Liver (tissue), 9 donors: ENCODE measurements around the gene MRC1. TPM values are rescaled to one million over a fixed set of nuclear protein-coding genes. Genes with fewer than 3 reads are reported as not detected.

Experiments used
- DNase-seq: peaks from one replicate; pipeline ENCODE4 v3.0.0-alpha.2; 2017; ENCODE audit warnings: low spot score
- H3K27ac ChIP-seq, 2 donors: one replicate each; pipeline ENCODE4 v1.7.0; 2013; ENCODE audit warnings: inconsistent platforms in 2 of 2, low read length in 2 of 2, control low read depth in 1 of 2, low read depth in 1 of 2, mild to moderate bottlenecking in 1 of 2
- H3K27me3 ChIP-seq, 4 donors: one replicate each; pipeline versions ENCODE4 v1.6.1 to v1.7.0; 2013; ENCODE audit warnings: low read length in 3 of 4, inconsistent platforms in 1 of 4, mild to moderate bottlenecking in 1 of 4, moderate library complexity in 1 of 4; ENCODE audit not compliant: control insufficient read depth in 4 of 4, insufficient read depth in 4 of 4
- H3K36me3 ChIP-seq, 4 donors: one replicate each; pipeline versions ENCODE4 v1.6.1 to v1.7.0; 2013; ENCODE audit warnings: low read length in 3 of 4, mild to moderate bottlenecking in 3 of 4, low read depth in 1 of 4, moderate library complexity in 1 of 4; ENCODE audit not compliant: control insufficient read depth in 4 of 4, insufficient read depth in 3 of 4
- H3K4me1 ChIP-seq, 4 donors: one replicate each; pipeline versions ENCODE4 v1.6.1 to v1.7.0; 2013; ENCODE audit warnings: low read length in 3 of 4, mild to moderate bottlenecking in 3 of 4, moderate library complexity in 1 of 4; ENCODE audit not compliant: control insufficient read depth in 4 of 4, insufficient read depth in 4 of 4
- H3K4me3 ChIP-seq, 3 donors: one replicate each; pipeline versions ENCODE4 v1.6.1 to v1.7.0; 2013; ENCODE audit warnings: low read length in 3 of 3, control low read depth in 1 of 3, low read depth in 1 of 3, mild to moderate bottlenecking in 1 of 3
- H3K9ac ChIP-seq, 2 donors: one replicate each; pipeline ENCODE4 v1.7.0; 2013; ENCODE audit warnings: low read length in 2 of 2, mild to moderate bottlenecking in 2 of 2, moderate library complexity in 2 of 2, control low read depth in 1 of 2, low read depth in 1 of 2
- H3K9me3 ChIP-seq, 4 donors: one replicate each; pipeline versions ENCODE4 v1.6.1 to v1.7.0; 2013; ENCODE audit warnings: low read length in 3 of 4; ENCODE audit not compliant: control insufficient read depth in 4 of 4
- EGR1 ChIP-seq, 2 donors: IDR thresholded peaks; 2 replicates each; pipeline ENCODE4 v1.6.1; 2016 to 2018; ENCODE audit warnings: antibody characterized with exemption in 2 of 2, low read depth in 2 of 2
- FOXA1 ChIP-seq: IDR thresholded peaks from 2 replicates; pipeline ENCODE4 v1.6.1; 2016; ENCODE audit warnings: antibody characterized with exemption
- FOXA2 ChIP-seq: IDR thresholded peaks from 2 replicates; pipeline ENCODE4 v1.6.1; 2016; ENCODE audit warnings: antibody characterized with exemption
- GABPA ChIP-seq, 2 donors: IDR thresholded peaks in 1 of 2; conservative IDR thresholded peaks in 1 of 2; 2 replicates each; pipeline ENCODE4 v1.6.1; 2016; ENCODE audit warnings: antibody characterized with exemption in 2 of 2, mild to moderate bottlenecking in 1 of 2, moderate library complexity in 1 of 2
- HNF4A ChIP-seq, 2 donors: conservative IDR thresholded peaks; 2 replicates each; pipeline ENCODE4 v1.6.1; 2016; ENCODE audit warnings: antibody characterized with exemption in 2 of 2, mild to moderate bottlenecking in 2 of 2
- HNF4G ChIP-seq: IDR thresholded peaks from 2 replicates; pipeline ENCODE4 v1.6.1; 2016; ENCODE audit warnings: antibody characterized with exemption
- JUND ChIP-seq, 2 donors: IDR thresholded peaks; 2 replicates each; pipeline ENCODE4 v1.6.1; 2016; ENCODE audit warnings: antibody characterized with exemption in 2 of 2
- NR2F2 ChIP-seq: IDR thresholded peaks from 2 replicates; pipeline ENCODE4 v1.6.1; 2016; ENCODE audit warnings: antibody characterized with exemption
- RAD21 ChIP-seq, 2 donors: IDR thresholded peaks; 2 replicates each; pipeline ENCODE4 v1.6.1; 2016; ENCODE audit warnings: antibody characterized with exemption in 2 of 2, mild to moderate bottlenecking in 2 of 2
- RXRA ChIP-seq, 2 donors: IDR thresholded peaks; 2 replicates each; pipeline ENCODE4 v1.6.1; 2017 to 2018; ENCODE audit warnings: antibody characterized with exemption in 2 of 2, mild to moderate bottlenecking in 1 of 2
- SP1 ChIP-seq: IDR thresholded peaks from 2 replicates; pipeline ENCODE4 v1.6.1; 2018; ENCODE audit warnings: antibody characterized with exemption, mild to moderate bottlenecking
- TAF1 ChIP-seq: conservative IDR thresholded peaks from 2 replicates; pipeline ENCODE4 v1.6.1; 2016; ENCODE audit warnings: antibody characterized with exemption, mild to moderate bottlenecking
- YY1 ChIP-seq: IDR thresholded peaks from 2 replicates; pipeline ENCODE4 v1.6.1; 2016; ENCODE audit warnings: antibody characterized with exemption, mild to moderate bottlenecking
- WGBS: extraction: QIAGEN DNeasy Blood & Tissue Kit; methylation state at CpG from one replicate; pipeline ENCODE4 v1.1.7; 2013; 5-methylcytosine and 5-hydroxymethylcytosine counted together
- polyA plus RNA-seq, 2 donors: library from polyadenylated mRNA; stranded (reverse) in 1 of 2; unstranded in 1 of 2; fragments of 200-250 nt in 1 of 2; fragments of >200 nt in 1 of 2; fragmentation: Nextera tagmentation in 1 of 2; extraction: Ambion mirVana in 1 of 2; gene quantifications; one replicate each; pipeline versions ENCODE4 v1.2.1 to v1.2.3, GENCODE V29; 2013 to 2015
- total RNA-seq, 2 donors: library from RNA; depleted of rRNA; stranded (reverse); fragments of >200 nt; gene quantifications; one replicate each; pipeline ENCODE4 v1.2.3, GENCODE V29; 2014
- TF ChIP-seq, protein P1 (sequence below): IDR thresholded peaks from 2 replicates; pipeline ENCODE4 v1.6.1; 2016; ENCODE audit warnings: antibody characterized with exemption
- TF ChIP-seq, protein P2 (sequence below): fragments of 150-350 bp; IDR thresholded peaks from 2 replicates; pipeline ENCODE4 v1.5.1; 2017; ENCODE audit warnings: improper control_type of control experiment, low read depth, low read length; ENCODE audit not compliant: missing input control
- TF ChIP-seq, protein P3 (sequence below): IDR thresholded peaks from 2 replicates; pipeline ENCODE4 v1.6.1; 2016; ENCODE audit warnings: antibody characterized with exemption
- TF ChIP-seq, protein P4 (sequence below): IDR thresholded peaks from 2 replicates; pipeline ENCODE4 v1.6.1; 2016; ENCODE audit warnings: antibody characterized with exemption
- TF ChIP-seq, protein P5 (sequence below): IDR thresholded peaks from 2 replicates; pipeline ENCODE4 v1.6.1; 2016; ENCODE audit warnings: antibody characterized with exemption, mild to moderate bottlenecking
- donor health status: healthy.
- donor health status: healthy.
- donor health status: healthy.
- donor health status: healthy.
- donor health status: healthy.

Gene MRC1
- total and polyA plus RNA-seq, 4 donors, result 9.2 to 47.0 (median 34.1) TPM

DNA sequence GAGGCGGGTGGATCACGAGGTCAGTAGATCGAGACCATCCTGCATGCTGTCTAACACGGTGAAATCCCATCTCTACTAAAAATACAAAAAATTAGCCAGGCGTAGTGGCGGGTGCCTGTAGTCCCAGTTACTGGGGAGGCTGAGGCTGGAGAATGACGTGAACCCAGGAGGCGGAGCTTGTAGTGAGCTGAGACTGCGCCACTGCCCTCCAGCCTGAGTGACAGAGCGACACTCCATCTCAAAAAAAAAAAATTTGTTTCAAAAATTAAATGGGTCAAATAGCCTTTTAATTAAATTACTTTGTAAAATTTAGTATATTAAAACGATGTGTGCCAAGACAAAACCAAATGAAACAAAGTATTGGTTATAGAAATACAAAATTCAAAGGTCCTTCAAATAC, 6.8 kb upstream of the MRC1 start:
- H3K9ac ChIP-seq, result no peak overlapping the region
- no peaks in the 10 kb centered on the region for H3K9me3 ChIP-seq
- no peak overlapping the region for H3K4me3 ChIP-seq
- no peaks in the 10 kb centered on the region for H3K27me3 ChIP-seq
- H3K27ac ChIP-seq, result no peak overlapping the region
- H3K4me1 ChIP-seq, result no peaks in the 10 kb centered on the region
- no peaks in the 10 kb centered on the region for H3K36me3 ChIP-seq
- no peak for DNase-seq
- TF ChIP-seq, protein P1, sequence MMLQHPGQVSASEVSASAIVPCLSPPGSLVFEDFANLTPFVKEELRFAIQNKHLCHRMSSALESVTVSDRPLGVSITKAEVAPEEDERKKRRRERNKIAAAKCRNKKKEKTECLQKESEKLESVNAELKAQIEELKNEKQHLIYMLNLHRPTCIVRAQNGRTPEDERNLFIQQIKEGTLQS, result no peak
- TF ChIP-seq EGR1 (IDR thresholded peaks at IDR 0.05; ENCODE audit: low read depth in 2 of 2) (no peak), YY1 (no peak), TAF1 (no peak), RAD21 (IDR thresholded peaks at IDR 0.05) (no peak), GABPA (IDR thresholded peaks at IDR 0.05 in 1 of 2, conservative IDR thresholded peaks at IDR 0.05 in 1 of 2) (no peak), FOXA1 (no peak), NR2F2 (no peak), RXRA (IDR thresholded peaks at IDR 0.05) (no peak), HNF4A (conservative IDR thresholded peaks at IDR 0.05) (no peak), FOXA2 (no peak), HNF4G (no peak), JUND (IDR thresholded peaks at IDR 0.05) (no peak)
- TF ChIP-seq, protein P2, sequence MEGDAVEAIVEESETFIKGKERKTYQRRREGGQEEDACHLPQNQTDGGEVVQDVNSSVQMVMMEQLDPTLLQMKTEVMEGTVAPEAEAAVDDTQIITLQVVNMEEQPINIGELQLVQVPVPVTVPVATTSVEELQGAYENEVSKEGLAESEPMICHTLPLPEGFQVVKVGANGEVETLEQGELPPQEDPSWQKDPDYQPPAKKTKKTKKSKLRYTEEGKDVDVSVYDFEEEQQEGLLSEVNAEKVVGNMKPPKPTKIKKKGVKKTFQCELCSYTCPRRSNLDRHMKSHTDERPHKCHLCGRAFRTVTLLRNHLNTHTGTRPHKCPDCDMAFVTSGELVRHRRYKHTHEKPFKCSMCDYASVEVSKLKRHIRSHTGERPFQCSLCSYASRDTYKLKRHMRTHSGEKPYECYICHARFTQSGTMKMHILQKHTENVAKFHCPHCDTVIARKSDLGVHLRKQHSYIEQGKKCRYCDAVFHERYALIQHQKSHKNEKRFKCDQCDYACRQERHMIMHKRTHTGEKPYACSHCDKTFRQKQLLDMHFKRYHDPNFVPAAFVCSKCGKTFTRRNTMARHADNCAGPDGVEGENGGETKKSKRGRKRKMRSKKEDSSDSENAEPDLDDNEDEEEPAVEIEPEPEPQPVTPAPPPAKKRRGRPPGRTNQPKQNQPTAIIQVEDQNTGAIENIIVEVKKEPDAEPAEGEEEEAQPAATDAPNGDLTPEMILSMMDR, result no peak
- TF ChIP-seq, protein P3, sequence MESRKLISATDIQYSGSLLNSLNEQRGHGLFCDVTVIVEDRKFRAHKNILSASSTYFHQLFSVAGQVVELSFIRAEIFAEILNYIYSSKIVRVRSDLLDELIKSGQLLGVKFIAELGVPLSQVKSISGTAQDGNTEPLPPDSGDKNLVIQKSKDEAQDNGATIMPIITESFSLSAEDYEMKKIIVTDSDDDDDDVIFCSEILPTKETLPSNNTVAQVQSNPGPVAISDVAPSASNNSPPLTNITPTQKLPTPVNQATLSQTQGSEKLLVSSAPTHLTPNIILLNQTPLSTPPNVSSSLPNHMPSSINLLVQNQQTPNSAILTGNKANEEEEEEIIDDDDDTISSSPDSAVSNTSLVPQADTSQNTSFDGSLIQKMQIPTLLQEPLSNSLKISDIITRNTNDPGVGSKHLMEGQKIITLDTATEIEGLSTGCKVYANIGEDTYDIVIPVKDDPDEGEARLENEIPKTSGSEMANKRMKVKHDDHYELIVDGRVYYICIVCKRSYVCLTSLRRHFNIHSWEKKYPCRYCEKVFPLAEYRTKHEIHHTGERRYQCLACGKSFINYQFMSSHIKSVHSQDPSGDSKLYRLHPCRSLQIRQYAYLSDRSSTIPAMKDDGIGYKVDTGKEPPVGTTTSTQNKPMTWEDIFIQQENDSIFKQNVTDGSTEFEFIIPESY, result no peak
- TF ChIP-seq, protein P4, sequence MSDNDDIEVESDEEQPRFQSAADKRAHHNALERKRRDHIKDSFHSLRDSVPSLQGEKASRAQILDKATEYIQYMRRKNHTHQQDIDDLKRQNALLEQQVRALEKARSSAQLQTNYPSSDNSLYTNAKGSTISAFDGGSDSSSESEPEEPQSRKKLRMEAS, result no peak
- TF ChIP-seq, protein P5, sequence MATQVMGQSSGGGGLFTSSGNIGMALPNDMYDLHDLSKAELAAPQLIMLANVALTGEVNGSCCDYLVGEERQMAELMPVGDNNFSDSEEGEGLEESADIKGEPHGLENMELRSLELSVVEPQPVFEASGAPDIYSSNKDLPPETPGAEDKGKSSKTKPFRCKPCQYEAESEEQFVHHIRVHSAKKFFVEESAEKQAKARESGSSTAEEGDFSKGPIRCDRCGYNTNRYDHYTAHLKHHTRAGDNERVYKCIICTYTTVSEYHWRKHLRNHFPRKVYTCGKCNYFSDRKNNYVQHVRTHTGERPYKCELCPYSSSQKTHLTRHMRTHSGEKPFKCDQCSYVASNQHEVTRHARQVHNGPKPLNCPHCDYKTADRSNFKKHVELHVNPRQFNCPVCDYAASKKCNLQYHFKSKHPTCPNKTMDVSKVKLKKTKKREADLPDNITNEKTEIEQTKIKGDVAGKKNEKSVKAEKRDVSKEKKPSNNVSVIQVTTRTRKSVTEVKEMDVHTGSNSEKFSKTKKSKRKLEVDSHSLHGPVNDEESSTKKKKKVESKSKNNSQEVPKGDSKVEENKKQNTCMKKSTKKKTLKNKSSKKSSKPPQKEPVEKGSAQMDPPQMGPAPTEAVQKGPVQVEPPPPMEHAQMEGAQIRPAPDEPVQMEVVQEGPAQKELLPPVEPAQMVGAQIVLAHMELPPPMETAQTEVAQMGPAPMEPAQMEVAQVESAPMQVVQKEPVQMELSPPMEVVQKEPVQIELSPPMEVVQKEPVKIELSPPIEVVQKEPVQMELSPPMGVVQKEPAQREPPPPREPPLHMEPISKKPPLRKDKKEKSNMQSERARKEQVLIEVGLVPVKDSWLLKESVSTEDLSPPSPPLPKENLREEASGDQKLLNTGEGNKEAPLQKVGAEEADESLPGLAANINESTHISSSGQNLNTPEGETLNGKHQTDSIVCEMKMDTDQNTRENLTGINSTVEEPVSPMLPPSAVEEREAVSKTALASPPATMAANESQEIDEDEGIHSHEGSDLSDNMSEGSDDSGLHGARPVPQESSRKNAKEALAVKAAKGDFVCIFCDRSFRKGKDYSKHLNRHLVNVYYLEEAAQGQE, result no peak
- 91% methylated on average over 11 of the region's 11 CpGs for WGBS

DNA sequence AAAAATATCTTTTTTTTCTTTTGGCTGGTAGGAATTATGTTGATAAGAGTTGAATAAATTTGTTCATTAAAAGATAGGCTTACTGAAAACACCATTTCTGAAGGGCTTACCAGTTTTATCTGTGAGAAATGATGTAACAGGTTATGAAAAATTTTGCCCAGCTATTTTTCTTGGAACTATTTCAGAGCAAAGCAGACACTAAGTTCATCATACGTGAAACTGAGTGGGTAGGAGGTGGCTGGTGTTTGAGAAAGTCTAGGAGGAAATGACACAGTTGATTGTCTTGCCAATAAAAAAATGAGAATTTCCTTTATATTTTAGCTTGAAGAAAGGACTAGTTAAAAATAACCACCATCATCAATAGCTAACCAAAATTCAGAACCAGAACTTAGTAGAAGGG, 6.2 kb upstream of the MRC1 start:
- Histone ChIP-seq H3K9ac (no peak overlapping the region), H3K27ac (no peak overlapping the region), H3K36me3 (no peaks in the 10 kb centered on the region), H3K9me3 (no peaks in the 10 kb centered on the region), H3K4me1 (no peaks in the 10 kb centered on the region), H3K4me3 (no peak overlapping the region), H3K27me3 (no peaks in the 10 kb centered on the region)
- WGBS, result 30% methylated on average over 1 of the region's 1 CpG
- DNase-seq, result no peak
- TF ChIP-seq, protein P3, result no peak
- TF ChIP-seq RXRA (IDR thresholded peaks at IDR 0.05) (no peak), HNF4G (no peak), HNF4A (conservative IDR thresholded peaks at IDR 0.05) (no peak), RAD21 (IDR thresholded peaks at IDR 0.05) (no peak), TAF1 (no peak), NR2F2 (no peak), FOXA1 (no peak), YY1 (no peak), FOXA2 (no peak), SP1 (no peak), EGR1 (IDR thresholded peaks at IDR 0.05; ENCODE audit: low read depth in 2 of 2) (no peak)
- TF ChIP-seq, protein P4, result no peak
- TF ChIP-seq, protein P5, result no peak
